Vagina (tissue), 2 donors: ENCODE data around the gene CCL5. TPM values are rescaled to one million over a fixed set of nuclear protein-coding genes. Genes with fewer than 3 reads are reported as not detected.

Source experiments
- DNase-seq, 2 donors: peaks; one replicate each; pipeline ENCODE4 v3.0.0-alpha.2; 2017; ENCODE audit errors: extremely low spot score in 2 of 2
- H3K27ac ChIP-seq: fragments of 200-600 bp; sonication (generic); one replicate; pipeline ENCODE4 v1.5.1; 2019
- H3K27me3 ChIP-seq: fragments of 200-600 bp; sonication (generic); one replicate; pipeline ENCODE4 v1.5.1; 2019
- H3K36me3 ChIP-seq, 2 donors: fragments of 200-600 bp; sonication (generic); one replicate each; pipeline ENCODE4 v1.5.1; 2017 to 2019
- H3K4me1 ChIP-seq: fragments of 200-600 bp; sonication (generic); one replicate; pipeline ENCODE4 v1.5.1; 2019
- H3K4me3 ChIP-seq, 2 donors: fragments of 200-600 bp; sonication (generic); 1 replicate in 1 of 2; 2 replicates in 1 of 2; pipeline ENCODE4 v1.5.1; 2016 to 2019
- H3K9me3 ChIP-seq: fragments of 200-600 bp; sonication (generic); one replicate; pipeline ENCODE4 v1.5.1; 2019
- POLR2A ChIP-seq, 2 donors: fragments of 450-650 bp; IDR thresholded peaks; one replicate each; pipeline ENCODE4 v1.6.1; 2017; ENCODE audit warnings: antibody characterized with exemption in 2 of 2, mild to moderate bottlenecking in 2 of 2, moderate library complexity in 2 of 2
- POLR2AphosphoS5 ChIP-seq, 2 donors: sonication (generic); formaldehyde crosslinking; IDR thresholded peaks; one replicate each; pipeline ENCODE4 v1.9.0; 2017; ENCODE audit warnings: antibody characterized with exemption in 2 of 2, mild to moderate bottlenecking in 2 of 2, low read depth in 1 of 2; ENCODE audit not compliant: insufficient read depth in 1 of 2
- intact Hi-C: fragments of 100-400 bp; cut with DNase I; formaldehyde crosslinking; loops from one replicate; pipeline ENCODE4 v1.15.1; 2023
- total RNA-seq: library from RNA; depleted of rRNA; stranded (reverse); fragments of >200 nt; gene quantifications from one replicate; pipeline ENCODE4 v1.2.3, GENCODE V29; 2016
- TF ChIP-seq, protein P1 (sequence below), 3 experiments: fragments of 450-650 bp in 2 of 3; fragments of 200-600 bp in 1 of 3; sonication (generic) in 1 of 3; IDR thresholded peaks; one replicate each; pipeline ENCODE4 v1.5.1; 2017 to 2019; ENCODE audit warnings: antibody characterized with exemption in 3 of 3, mild to moderate bottlenecking in 2 of 3, moderate library complexity in 2 of 3

Gene CCL5
- total RNA-seq, 1 donor from 2014 or later: 4.9 TPM

DNA sequence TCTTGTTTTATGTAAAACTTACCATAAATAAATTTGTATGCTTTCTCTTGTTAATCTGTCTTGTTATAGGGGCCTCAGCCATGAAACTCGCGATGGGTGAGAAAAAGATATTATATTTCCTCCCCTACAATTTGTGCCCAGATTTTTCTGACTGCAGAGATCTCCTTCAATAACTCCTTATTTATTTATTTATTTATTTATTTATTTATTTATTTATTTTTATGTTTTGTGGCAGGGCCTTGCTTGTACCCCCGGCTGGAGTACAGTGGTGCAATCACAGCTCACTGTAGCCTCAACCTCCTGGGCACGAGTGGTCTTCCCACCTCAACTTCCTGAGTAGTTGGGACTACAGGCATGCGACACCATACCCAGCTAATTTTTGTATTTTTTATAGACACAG is 23.3 kb upstream of the CCL5 start:
- intact Hi-C loops: no loop called here
- Histone ChIP-seq H3K4me1 (no peaks in the 10 kb centered on the region), H3K27me3 (no peaks in the 10 kb centered on the region), H3K9me3 (no peaks in the 10 kb centered on the region), H3K4me3 (no peak overlapping the region), H3K27ac (no peak overlapping the region), H3K36me3 (no peaks in the 10 kb centered on the region)
- no peak for DNase-seq
- TF ChIP-seq POLR2AphosphoS5 (IDR thresholded peaks at IDR 0.05; ENCODE audit: insufficient read depth in 1 of 2, low read depth in 1 of 2): no peak
- no peak for TF ChIP-seq POLR2A (IDR thresholded peaks at IDR 0.05)
- TF ChIP-seq, protein P1, sequence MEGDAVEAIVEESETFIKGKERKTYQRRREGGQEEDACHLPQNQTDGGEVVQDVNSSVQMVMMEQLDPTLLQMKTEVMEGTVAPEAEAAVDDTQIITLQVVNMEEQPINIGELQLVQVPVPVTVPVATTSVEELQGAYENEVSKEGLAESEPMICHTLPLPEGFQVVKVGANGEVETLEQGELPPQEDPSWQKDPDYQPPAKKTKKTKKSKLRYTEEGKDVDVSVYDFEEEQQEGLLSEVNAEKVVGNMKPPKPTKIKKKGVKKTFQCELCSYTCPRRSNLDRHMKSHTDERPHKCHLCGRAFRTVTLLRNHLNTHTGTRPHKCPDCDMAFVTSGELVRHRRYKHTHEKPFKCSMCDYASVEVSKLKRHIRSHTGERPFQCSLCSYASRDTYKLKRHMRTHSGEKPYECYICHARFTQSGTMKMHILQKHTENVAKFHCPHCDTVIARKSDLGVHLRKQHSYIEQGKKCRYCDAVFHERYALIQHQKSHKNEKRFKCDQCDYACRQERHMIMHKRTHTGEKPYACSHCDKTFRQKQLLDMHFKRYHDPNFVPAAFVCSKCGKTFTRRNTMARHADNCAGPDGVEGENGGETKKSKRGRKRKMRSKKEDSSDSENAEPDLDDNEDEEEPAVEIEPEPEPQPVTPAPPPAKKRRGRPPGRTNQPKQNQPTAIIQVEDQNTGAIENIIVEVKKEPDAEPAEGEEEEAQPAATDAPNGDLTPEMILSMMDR (IDR thresholded peaks at IDR 0.05): no peak

DNA sequence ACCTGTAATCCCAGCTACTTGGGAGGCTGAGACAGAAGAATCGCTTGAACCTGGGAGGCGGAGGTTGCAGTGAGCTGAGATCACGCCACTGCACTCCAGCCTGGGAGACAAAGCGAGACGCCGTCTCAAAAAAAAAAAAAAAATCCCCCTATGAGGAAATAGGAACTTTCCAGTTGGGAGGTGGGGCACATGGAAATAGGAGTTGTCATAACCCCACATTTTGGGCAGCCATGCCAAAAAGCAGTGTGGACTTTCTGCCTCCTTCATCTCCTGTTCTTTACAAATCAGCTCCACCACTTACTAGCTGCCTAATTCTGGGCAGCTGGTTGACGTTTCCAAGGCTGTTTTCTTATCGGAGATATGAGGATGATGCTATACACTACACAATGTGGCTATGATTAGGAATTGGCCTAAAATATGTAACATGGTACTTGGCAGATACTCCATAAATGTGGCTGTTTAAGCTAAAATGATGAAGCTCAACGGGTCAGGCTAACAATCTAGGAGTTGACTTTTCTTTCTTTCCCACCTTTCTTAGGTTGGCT is 21.5 kb upstream of the CCL5 start:
- intact Hi-C loops: no loop called here
- TF ChIP-seq, protein P1 (IDR thresholded peaks at IDR 0.05): no peak
- TF ChIP-seq POLR2AphosphoS5 (IDR thresholded peaks at IDR 0.05; ENCODE audit: insufficient read depth in 1 of 2, low read depth in 1 of 2) (no peak), POLR2A (IDR thresholded peaks at IDR 0.05) (no peak)
- Histone ChIP-seq H3K9me3 (no peaks in the 10 kb centered on the region), H3K27ac (no peak overlapping the region), H3K27me3 (no peaks in the 10 kb centered on the region), H3K4me3 (no peak overlapping the region), H3K4me1 (no peaks in the 10 kb centered on the region), H3K36me3 (no peaks in the 10 kb centered on the region)
- no peak for DNase-seq

DNA sequence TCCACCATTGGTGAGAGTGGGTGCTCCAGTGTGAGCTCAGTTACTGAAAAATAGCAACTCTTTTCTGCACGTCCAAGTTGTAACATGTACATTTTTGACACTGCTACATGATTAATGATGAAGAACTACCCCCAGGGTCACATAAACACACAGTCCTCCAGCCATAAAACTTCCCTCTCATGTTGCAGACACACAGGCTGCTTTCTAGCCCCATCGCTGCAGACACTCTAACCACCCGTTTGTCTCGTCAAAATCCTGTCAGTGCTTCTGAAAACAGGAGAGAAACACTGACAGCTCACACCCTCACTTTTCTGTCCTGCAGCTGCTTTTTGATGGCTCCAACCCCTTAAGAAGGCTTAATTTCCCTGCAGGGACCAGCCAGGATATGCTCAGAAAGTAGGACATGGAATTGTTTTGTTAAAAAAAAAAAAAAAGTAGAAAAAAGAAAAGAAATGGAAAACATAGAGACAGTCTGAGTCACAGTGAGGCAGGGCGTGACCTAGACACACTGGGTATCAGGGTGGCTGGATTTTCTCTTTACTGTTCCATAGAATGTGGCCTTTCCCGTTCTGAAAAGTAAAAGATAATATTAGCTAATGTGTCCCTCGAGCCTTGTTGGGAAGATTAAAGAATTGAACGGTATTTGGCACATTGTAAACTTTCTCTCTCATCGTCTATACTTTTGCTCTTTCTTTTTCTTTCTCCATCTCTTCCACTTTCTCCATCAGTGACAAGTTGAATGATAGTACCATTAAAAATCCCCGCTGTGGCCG is 20.7 kb upstream of the CCL5 start:
- intact Hi-C loops: no loop called here
- Histone ChIP-seq H3K27ac (no peak overlapping the region), H3K9me3 (no peaks in the 10 kb centered on the region), H3K36me3 (no peaks in the 10 kb centered on the region), H3K27me3 (no peaks in the 10 kb centered on the region), H3K4me1 (no peaks in the 10 kb centered on the region), H3K4me3 (no peak overlapping the region)
- no peak for DNase-seq
- TF ChIP-seq POLR2AphosphoS5 (IDR thresholded peaks at IDR 0.05; ENCODE audit: insufficient read depth in 1 of 2, low read depth in 1 of 2): no peak
- TF ChIP-seq POLR2A (IDR thresholded peaks at IDR 0.05): no peak
- TF ChIP-seq, protein P1 (IDR thresholded peaks at IDR 0.05): no peak

DNA sequence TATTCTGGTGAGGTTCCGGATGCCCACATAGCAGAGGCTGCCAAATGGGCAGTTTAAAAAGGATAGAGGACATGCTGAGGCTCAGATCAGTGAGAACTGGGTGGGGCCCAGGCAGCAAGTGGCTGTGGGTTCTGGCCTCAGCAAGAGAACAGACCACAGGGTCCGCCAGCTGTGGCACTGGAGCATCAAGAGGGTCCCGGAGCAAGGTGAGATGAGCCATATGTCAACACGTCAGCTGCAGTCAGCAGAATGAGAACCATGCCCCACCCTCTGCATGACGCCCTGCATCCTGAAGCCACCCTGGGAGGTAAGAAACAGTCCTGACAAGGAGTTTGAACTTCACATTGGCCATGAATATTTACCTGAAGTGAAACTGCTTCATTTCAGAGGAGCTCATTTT is 20.1 kb upstream of the CCL5 start:
- H3K36me3 ChIP-seq: no peaks in the 10 kb centered on the region
- no peak for DNase-seq
- H3K27me3 ChIP-seq: no peaks in the 10 kb centered on the region
- no peaks in the 10 kb centered on the region for H3K9me3 ChIP-seq
- no peak overlapping the region for H3K27ac ChIP-seq
- H3K4me1 ChIP-seq: no peaks in the 10 kb centered on the region
- intact Hi-C loops: no loop called here
- TF ChIP-seq POLR2AphosphoS5 (IDR thresholded peaks at IDR 0.05; ENCODE audit: insufficient read depth in 1 of 2, low read depth in 1 of 2) (no peak), POLR2A (IDR thresholded peaks at IDR 0.05) (no peak)
- TF ChIP-seq, protein P1 (IDR thresholded peaks at IDR 0.05): no peak
- H3K4me3 ChIP-seq: no peak overlapping the region
